ENCODE measurements around the gene ANKRD10.

- TF ChIP-seq CTCF (conservative IDR thresholded peaks at IDR 0.05; ENCODE audit: low read depth in 2 of 2) (no peak), EZH2 (IDR thresholded peaks at IDR 0.05; ENCODE audit: low read depth, unreplicated experiment) (no peak), EZH2phosphoT487 (IDR thresholded peaks at IDR 0.05; ENCODE audit: unreplicated experiment) (no peak), JUNB (IDR thresholded peaks at IDR 0.05; ENCODE audit: unreplicated experiment) (no peak), POLR2AphosphoS5 (IDR thresholded peaks at IDR 0.05; ENCODE audit: low read depth) (no peak)
Measured at GRCh38 chr13:110832531-110832930, 82.3 kb downstream of the ANKRD10 start.
